ENCODE measurements around the gene ALG14. TPM values are rescaled to one million over a fixed set of nuclear protein-coding genes. Genes with fewer than 3 reads are reported as not detected.
A peak's percentile ranks its signal among the peaks of the same experiment; 100 is the strongest.
"Not testable (repeated sequence)": the region's sequence is repeated elsewhere in the genome, so short reads cannot be mapped to it uniquely, and the experiment has no call there.

ALG14 gene
- total and polyA plus RNA-seq, 5 donors = 0.97 to 7.4 (median 3.7) TPM

- WGBS = 90% methylated on average over 3 of the region's 3 CpGs
- Histone ChIP-seq H3K27me3 (ENCODE audit: control insufficient read depth, insufficient read depth) (no peaks in the 10 kb centered on the region), H3K27ac (ENCODE audit: low read length) (no peak overlapping the region), H3K4me1 (ENCODE audit: control insufficient read depth, insufficient read depth, low read length) (peaks cover 5% of the 10 kb centered on the region), H3K4me3 (ENCODE audit: low read length) (no peak overlapping the region), H3K9me3 (ENCODE audit: control insufficient read depth, low read length) (no peaks in the 10 kb centered on the region)
- no peak for ATAC-seq
- DNase-seq = no peak
- intact Hi-C loops (cut with DNase I) = no loop called here
Observed at GRCh38 chr1:94998114-94998513, 74.6 kb downstream of the ALG14 start.

- DNase-seq; H3K27ac ChIP-seq (ENCODE audit: low read length); H3K9me3 ChIP-seq (ENCODE audit: control insufficient read depth, low read length); ATAC-seq; H3K4me3 ChIP-seq (ENCODE audit: low read length); H3K27me3 ChIP-seq (ENCODE audit: control insufficient read depth, insufficient read depth); H3K4me1 ChIP-seq (ENCODE audit: control insufficient read depth, insufficient read depth, low read length); intact Hi-C loops (cut with DNase I): not testable (repeated sequence)
- 80% methylated on average over 6 of the region's 6 CpGs for WGBS
Observed at GRCh38 chr1:94995536-94995935, 77.2 kb downstream of the ALG14 start.

GRCh38 chr1:94994805-94995204 is 77.9 kb downstream of the ALG14 start:
- intact Hi-C loops (cut with DNase I) = no loop called here
- Histone ChIP-seq H3K9me3 (ENCODE audit: control insufficient read depth, low read length) (no peaks in the 10 kb centered on the region), H3K27ac (ENCODE audit: low read length) (no peak overlapping the region), H3K4me3 (ENCODE audit: low read length) (no peak overlapping the region), H3K27me3 (ENCODE audit: control insufficient read depth, insufficient read depth) (no peaks in the 10 kb centered on the region), H3K4me1 (ENCODE audit: control insufficient read depth, insufficient read depth, low read length) (peaks cover 7% of the 10 kb centered on the region)
- ATAC-seq (no peak), DNase-seq (no peak)
- WGBS = 33% methylated on average over 2 of the region's 2 CpGs

- 62% methylated on average over 4 of the region's 4 CpGs for WGBS
- no peak overlapping the region for H3K27ac ChIP-seq (ENCODE audit: low read length)
- intact Hi-C loops (cut with DNase I) = no loop called here
Observed at GRCh38 chr1:94993931-94994645, 78.7 kb downstream of the ALG14 start.

DNA sequence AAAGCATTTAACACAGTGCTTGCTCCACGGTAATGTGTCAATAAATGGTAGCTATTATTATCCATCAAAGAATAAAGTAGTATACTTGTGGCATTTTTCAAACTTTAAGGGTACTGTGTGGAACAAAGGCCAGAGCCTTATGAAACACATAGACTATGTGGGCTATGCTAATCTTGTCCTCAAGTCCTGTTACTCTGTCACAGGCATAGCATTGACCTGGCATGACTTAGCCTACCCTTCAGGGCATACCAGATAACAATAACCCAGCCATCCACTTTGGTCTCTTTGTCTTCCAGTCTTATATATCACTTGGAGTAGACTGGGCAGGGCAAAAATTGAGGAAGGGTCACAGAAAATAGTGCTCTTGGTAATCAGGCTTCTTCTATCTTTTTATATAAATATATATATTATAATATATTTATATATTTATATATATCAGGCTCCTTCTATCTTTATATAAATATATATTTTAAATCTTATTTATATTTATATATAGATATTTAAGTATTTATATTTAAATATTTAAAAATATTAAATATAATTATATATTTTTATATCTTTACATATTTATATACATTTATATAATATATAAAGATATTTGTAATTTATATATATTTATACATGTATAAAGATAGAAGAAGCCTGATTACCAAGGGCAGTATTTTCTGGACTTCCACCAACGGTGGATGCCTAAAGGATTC is 79.7 kb downstream of the ALG14 start:
- no peak for ATAC-seq
- H3K4me1 ChIP-seq (ENCODE audit: control insufficient read depth, insufficient read depth, low read length) = peaks cover 11% of the 10 kb centered on the region
- no peak overlapping the region for H3K27ac ChIP-seq (ENCODE audit: low read length)
- no peaks in the 10 kb centered on the region for H3K27me3 ChIP-seq (ENCODE audit: control insufficient read depth, insufficient read depth)
- no peak overlapping the region for H3K4me3 ChIP-seq (ENCODE audit: low read length)
- H3K9me3 ChIP-seq (ENCODE audit: control insufficient read depth, low read length) = no peaks in the 10 kb centered on the region
- no peak for DNase-seq
- intact Hi-C loops (cut with DNase I) = no loop called here
- WGBS = 69% methylated on average over 2 of the region's 2 CpGs

More at GRCh38 chr1:94993931-94994645, 78.7 kb downstream of the ALG14 start:
- no peak overlapping the region for H3K4me3 ChIP-seq (ENCODE audit: low read length)
- no peaks in the 10 kb centered on the region for H3K27me3 ChIP-seq (ENCODE audit: control insufficient read depth, insufficient read depth)
- DNase-seq = no peak
- peaks cover 11% of the 10 kb centered on the region for H3K4me1 ChIP-seq (ENCODE audit: control insufficient read depth, insufficient read depth, low read length)
- H3K9me3 ChIP-seq (ENCODE audit: control insufficient read depth, low read length) = no peaks in the 10 kb centered on the region
- ATAC-seq = no peak

- intact Hi-C loops (cut with DNase I) = no loop called here
- Histone ChIP-seq H3K4me1 (ENCODE audit: control insufficient read depth, insufficient read depth, low read length) (peaks cover 11% of the 10 kb centered on the region), H3K27ac (ENCODE audit: low read length) (peak overlapping the region; percentile 2), H3K4me3 (ENCODE audit: low read length) (no peak overlapping the region), H3K27me3 (ENCODE audit: control insufficient read depth, insufficient read depth) (no peaks in the 10 kb centered on the region), H3K9me3 (ENCODE audit: control insufficient read depth, low read length) (no peaks in the 10 kb centered on the region)
- ATAC-seq = no peak
- WGBS = 70% methylated on average over 5 of the region's 5 CpGs
- no peak for DNase-seq
Observed at GRCh38 chr1:94992161-94992560, 80.6 kb downstream of the ALG14 start.

DNA sequence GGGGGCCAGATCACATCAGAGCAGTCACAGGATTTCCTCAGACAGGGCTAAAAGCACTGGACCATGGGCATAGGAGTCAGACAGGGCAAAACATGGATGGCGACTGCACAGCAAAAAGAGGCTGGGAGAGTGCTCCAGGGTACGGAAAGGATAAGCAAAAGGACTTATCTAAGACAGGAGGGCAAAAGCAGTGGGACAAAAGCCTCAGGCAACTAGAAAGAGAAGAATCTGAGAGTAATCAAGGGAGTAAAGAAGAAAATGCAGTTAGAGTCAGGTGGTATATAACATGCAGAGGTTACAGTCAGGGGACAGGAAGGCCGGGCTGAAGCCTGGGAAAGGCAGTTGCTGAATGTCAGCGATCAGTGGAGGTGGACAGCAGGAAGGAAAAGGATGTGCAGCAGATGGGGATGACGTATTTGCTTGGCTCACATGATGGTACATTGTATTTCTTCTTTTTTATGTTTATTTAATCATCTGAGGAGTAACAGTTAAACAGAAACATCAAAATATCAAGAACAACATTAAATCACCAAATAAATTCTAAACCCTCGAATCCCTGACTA is 82.8 kb downstream of the ALG14 start:
- Histone ChIP-seq H3K9me3 (ENCODE audit: control insufficient read depth, low read length) (no peaks in the 10 kb centered on the region), H3K27ac (ENCODE audit: low read length) (no peak overlapping the region), H3K4me3 (ENCODE audit: low read length) (no peak overlapping the region), H3K4me1 (ENCODE audit: control insufficient read depth, insufficient read depth, low read length) (peaks cover 9% of the 10 kb centered on the region), H3K27me3 (ENCODE audit: control insufficient read depth, insufficient read depth) (no peaks in the 10 kb centered on the region)
- intact Hi-C loops (cut with DNase I) = no loop called here
- 61% methylated on average over 6 of the region's 6 CpGs for WGBS
- peak in 1 of 3 donors; percentile 43 for DNase-seq
- ATAC-seq = peak; percentile 46 to 75

DNA sequence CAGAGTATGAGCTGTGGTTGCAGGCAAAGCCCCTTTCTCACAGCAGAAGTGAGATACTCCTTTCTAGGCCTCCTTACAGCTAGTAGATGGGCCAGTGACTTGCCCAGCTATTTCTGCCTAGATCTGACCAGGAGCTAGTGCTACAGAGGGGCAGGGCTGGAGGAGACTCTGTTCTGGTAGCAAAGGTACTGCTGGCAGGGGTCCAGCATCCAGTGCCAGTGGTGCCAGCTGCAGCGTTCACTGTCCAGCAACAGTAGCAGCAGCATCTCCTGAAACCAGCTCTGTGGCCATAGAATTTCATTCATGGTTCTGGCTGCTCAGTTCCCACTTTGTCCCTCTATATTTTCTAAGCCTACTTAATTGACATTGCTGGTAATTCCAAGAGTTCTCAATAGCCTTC is 83.4 kb downstream of the ALG14 start:
- Histone ChIP-seq H3K27ac (ENCODE audit: low read length) (no peak overlapping the region), H3K9me3 (ENCODE audit: control insufficient read depth, low read length) (no peaks in the 10 kb centered on the region), H3K4me1 (ENCODE audit: control insufficient read depth, insufficient read depth, low read length) (peaks cover 9% of the 10 kb centered on the region), H3K4me3 (ENCODE audit: low read length) (no peak overlapping the region), H3K27me3 (ENCODE audit: control insufficient read depth, insufficient read depth) (no peaks in the 10 kb centered on the region)
- DNase-seq (peak in 1 of 3 donors; percentile 64), ATAC-seq (peak in 1 of 2 donors; percentile 40)
- intact Hi-C loops (cut with DNase I) = no loop called here
- WGBS = 42% methylated on average over 1 of the region's 1 CpG

DNA sequence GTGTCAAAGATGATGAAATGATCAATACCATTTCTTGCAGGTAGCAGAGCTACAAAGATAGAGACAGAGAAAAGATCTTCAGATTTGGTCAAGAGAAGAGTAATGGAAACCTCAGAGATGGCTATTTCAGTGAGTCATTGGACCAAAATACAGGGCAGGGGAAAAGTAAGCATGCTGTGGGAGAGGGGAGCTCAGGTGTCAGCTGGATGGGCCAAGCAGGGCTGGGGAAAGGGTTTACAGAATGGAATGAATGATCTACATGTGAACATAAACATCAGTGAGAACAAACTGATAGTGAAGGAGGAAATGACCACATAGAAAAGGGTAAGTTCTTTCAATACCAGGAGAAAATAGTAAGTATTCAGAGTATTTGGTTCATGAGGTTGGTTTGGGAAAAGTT is 84.4 kb downstream of the ALG14 start:
- Histone ChIP-seq H3K27me3 (ENCODE audit: control insufficient read depth, insufficient read depth) (no peaks in the 10 kb centered on the region), H3K4me1 (ENCODE audit: control insufficient read depth, insufficient read depth, low read length) (peaks cover 6% of the 10 kb centered on the region), H3K9me3 (ENCODE audit: control insufficient read depth, low read length) (no peaks in the 10 kb centered on the region), H3K4me3 (ENCODE audit: low read length) (no peak overlapping the region), H3K27ac (ENCODE audit: low read length) (no peak overlapping the region)
- intact Hi-C loops (cut with DNase I) = no loop called here
- ATAC-seq = no peak
- no peak for DNase-seq

DNA sequence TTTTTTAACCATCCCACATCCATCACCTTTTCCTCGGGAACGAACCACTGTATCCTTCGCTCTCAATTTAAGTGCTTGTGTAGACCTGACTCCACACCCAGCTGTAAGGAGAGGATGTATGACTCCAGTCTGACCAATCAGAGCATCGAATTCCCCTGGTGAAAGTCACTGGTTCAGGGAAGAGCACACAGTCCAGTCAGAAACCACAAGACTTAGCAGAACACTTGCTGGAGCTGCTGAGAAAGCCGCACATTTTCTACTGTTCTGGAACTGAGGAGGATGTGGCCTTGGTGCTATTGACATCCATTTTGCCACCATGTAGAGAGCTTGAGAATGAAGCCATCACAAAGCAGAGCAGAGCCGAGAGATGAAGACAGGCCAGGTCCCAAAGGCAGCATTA is 86.0 kb downstream of the ALG14 start:
- Histone ChIP-seq H3K27me3 (ENCODE audit: control insufficient read depth, insufficient read depth) (no peaks in the 10 kb centered on the region), H3K4me3 (ENCODE audit: low read length) (no peak overlapping the region), H3K9me3 (ENCODE audit: control insufficient read depth, low read length) (no peaks in the 10 kb centered on the region), H3K27ac (ENCODE audit: low read length) (no peak overlapping the region), H3K4me1 (ENCODE audit: control insufficient read depth, insufficient read depth, low read length) (peaks cover 6% of the 10 kb centered on the region)
- ATAC-seq (no peak), DNase-seq (no peak)
- 96% methylated on average over 6 of the region's 6 CpGs for WGBS
- intact Hi-C loops (cut with DNase I) = no loop called here

DNA sequence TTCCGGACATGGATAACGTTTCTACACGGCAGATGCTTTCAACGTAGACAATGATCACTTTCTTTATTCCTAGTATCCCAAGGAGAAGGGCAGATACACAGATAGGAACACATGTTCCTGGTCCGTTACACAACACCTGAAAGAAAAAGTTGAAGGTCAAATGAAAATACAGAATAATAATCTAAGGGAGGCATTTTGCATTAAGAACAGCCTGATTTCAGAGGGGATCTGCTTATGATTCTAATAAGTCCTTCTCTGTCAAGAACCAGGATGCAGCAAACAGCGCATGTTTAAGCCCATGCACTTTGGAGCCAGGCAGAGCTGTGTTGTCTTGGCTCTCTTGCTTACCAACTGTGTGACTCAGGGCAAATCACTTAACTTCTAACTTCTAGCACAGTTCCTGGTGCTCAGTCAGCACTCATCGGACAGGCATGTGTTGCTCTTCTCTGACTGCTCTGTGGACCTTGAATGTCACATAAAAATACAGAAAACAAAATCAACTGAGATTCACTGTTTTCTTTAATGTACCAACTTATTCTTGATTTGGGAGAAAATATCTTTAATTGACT is 89.5 kb downstream of the ALG14 start:
- intact Hi-C loops (cut with DNase I) = no loop called here
- H3K4me1 ChIP-seq (ENCODE audit: control insufficient read depth, insufficient read depth, low read length) = peaks cover 6% of the 10 kb centered on the region
- 43% methylated on average over 7 of the region's 7 CpGs for WGBS
- no peak for DNase-seq
- H3K27ac ChIP-seq (ENCODE audit: low read length) = no peak overlapping the region
- ATAC-seq = peak; percentile 85 to 87
- no peaks in the 10 kb centered on the region for H3K9me3 ChIP-seq (ENCODE audit: control insufficient read depth, low read length)
- no peak overlapping the region for H3K4me3 ChIP-seq (ENCODE audit: low read length)
- H3K27me3 ChIP-seq (ENCODE audit: control insufficient read depth, insufficient read depth) = no peaks in the 10 kb centered on the region
